Subcutaneous adipose tissue (tissue), 4 donors: ENCODE measurements around the gene SMOC1. TPM values are rescaled to one million over a fixed set of nuclear protein-coding genes. Genes with fewer than 3 reads are reported as not detected.

Experiments used
- total RNA-seq, 4 donors: library from RNA; depleted of rRNA; stranded (reverse); fragments of >200 nt; gene quantifications; one replicate each; pipeline ENCODE4 v1.1.0, GENCODE V29; 2016
- TF ChIP-seq, protein P1 (sequence below): fragments of 450-650 bp; IDR thresholded peaks from one replicate; pipeline ENCODE4 v1.5.1; 2016; ENCODE audit warnings: low read depth, mild to moderate bottlenecking, control low read depth, antibody characterized with exemption, moderate library complexity

SMOC1 gene
- total RNA-seq, 4 donors from 2014 or later: 7.7 to 38.1 (median 29.9) TPM

DNA sequence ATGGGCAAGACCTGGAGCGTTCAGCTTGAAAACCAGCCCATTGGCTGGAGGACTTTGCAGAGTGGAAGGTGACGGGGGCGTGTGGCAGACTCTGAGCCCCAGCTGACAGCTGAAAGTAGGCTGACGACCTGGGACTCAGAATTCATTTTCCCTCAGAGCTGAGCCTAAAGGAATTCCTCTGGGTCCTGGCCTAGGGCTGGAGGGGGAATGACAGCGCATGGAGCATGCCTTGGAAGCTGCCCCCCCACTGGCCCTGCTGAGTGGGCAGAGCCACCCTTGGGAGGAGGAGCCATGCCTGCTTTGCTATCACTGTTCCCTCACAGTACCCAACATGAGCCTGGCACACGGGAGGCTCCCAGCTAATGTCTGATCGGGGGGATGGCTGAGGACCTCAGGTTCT is 25.4 kb upstream of the SMOC1 start:
- TF ChIP-seq, protein P1, sequence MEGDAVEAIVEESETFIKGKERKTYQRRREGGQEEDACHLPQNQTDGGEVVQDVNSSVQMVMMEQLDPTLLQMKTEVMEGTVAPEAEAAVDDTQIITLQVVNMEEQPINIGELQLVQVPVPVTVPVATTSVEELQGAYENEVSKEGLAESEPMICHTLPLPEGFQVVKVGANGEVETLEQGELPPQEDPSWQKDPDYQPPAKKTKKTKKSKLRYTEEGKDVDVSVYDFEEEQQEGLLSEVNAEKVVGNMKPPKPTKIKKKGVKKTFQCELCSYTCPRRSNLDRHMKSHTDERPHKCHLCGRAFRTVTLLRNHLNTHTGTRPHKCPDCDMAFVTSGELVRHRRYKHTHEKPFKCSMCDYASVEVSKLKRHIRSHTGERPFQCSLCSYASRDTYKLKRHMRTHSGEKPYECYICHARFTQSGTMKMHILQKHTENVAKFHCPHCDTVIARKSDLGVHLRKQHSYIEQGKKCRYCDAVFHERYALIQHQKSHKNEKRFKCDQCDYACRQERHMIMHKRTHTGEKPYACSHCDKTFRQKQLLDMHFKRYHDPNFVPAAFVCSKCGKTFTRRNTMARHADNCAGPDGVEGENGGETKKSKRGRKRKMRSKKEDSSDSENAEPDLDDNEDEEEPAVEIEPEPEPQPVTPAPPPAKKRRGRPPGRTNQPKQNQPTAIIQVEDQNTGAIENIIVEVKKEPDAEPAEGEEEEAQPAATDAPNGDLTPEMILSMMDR: no peak

DNA sequence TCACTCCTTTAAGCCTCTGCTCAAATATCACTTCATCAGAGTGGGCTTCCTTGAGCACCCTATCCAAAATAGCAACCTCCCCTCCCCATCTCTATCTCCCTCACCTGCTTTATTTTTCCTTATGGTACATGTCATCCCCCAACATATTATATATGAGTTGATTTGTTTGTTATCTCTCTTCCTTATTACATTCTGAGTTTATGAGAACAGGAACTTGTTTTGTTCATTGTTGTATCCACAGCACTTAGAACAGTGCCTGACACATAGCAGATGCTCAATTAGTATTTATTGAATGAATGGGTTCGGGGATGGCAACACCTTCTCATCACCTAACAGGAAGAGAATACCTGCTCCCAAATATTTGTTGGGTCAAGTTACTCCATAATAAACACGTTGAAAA is 24.6 kb upstream of the SMOC1 start:
- TF ChIP-seq, protein P1: no peak

DNA sequence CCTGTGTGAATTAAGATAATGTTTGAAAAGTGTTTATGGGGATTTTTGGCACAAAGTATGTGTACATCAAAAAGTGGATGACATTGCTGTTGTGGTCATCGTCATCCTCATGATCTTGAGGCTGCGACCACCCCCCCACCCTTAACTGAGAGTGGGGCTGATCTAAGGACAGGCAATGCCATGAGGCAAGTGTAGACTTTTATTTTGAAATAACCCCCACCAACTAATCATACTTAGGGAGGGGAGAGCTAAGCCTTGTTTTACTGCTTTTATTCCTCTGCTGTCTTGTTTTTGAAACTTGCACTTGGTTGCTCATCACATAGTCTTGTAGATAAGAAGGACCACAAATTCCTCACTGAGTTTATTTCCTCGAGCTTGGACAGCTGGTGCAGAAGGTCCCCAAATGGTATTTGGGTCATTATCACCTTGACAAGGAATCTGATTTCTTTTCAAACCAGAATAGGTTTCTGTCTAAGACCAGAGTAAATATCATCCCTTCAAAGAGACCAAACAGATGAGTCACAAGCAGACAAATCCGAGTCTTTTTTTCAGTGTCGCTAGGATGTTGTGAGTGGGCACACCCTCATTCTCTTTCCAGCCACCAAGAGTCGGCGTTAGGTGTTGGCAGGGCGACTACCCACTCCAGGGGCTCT is 23.9 kb upstream of the SMOC1 start:
- TF ChIP-seq, protein P1: no peak

DNA sequence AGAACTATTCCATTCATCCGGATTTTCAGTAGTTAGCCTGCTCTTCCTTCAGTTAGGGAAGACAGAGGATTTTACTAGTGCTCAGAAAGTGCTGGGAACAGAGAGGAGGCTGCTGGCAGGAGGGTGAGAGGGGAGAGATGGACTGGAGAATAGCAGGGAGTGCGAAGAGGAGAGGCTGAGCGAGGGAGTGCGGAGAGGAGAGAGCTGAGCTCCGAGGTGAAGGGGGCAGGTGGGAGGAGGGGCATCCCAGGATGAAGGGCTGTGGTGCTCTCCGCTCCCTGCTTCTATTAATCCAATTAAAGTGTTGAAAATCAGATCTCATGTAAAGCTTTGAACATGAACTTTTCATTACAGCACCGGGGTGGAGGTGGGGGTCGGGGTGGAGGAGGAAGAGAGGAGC is 20.4 kb upstream of the SMOC1 start:
- TF ChIP-seq, protein P1: no peak

DNA sequence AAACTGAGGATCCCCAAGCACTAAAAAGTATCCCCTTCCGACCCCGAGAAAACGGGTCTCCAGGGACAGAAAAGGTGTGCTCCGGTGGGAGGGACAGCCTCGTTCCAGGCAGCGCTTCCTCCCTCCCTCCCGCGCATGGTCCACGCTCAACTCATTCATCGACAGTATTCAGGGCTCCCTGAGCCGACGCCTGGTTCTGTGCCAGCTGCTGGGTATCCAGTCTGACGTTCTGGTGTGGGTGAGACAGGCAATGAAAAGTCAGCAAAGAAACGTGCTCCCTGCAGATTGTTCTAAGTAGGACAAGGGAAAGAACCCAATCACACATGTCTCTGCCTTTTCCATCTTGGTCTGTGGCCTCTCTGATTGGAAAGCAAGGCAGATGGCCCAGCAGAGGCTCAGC is 19.6 kb upstream of the SMOC1 start:
- TF ChIP-seq, protein P1: no peak

DNA sequence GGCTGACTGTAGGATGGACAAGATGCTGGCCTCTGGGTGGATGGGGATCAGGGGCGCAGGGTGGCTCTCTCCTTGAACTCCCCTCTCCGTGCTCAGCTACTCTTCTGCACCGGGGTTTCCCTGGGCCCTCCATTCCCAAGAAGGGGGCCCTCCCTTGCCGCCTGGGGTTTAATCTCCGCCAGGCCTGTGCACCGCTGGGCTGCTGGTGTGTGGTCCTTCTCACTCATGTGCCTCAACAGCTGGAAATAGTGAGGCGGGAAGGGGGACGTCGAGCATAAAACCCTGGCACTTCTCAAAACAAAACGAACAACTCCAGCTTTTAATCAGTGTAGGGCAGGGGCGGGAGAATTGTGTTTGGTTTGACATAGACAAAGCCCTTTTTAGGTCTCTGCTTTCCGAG is 19.0 kb upstream of the SMOC1 start:
- TF ChIP-seq, protein P1: no peak

DNA sequence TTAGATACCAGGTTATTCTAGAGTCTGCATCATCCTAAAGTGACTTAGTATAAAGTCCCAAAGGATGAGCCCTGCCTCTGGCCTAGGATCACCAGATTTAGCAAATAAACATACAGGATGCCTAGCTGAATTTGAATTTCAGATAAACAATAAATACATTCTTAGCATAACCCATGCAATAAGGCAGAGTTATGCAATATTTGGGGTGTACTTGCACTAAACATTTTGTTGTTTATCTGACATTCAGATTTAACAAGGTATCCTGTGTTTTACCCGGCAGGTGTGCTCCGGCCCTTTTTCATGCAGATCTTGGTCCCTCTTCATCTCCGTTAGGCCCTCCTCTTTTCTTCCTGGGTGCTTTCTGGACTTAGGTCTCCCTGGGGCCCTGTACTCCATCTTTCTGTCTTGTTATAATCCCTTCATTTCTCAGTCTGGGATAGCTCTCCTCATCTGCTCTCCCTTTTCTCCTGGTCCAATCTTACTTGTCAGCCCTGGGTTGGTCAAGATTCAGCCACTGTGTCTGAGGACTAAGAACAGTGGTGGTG is 18.1 kb upstream of the SMOC1 start:
- TF ChIP-seq, protein P1: no peak
